Neural cell (in vitro differentiated cells): ENCODE results near the gene VCX2.
"Not testable (repeated sequence)": the region's sequence is repeated elsewhere in the genome, so short reads cannot be mapped to it uniquely, and the experiment has no call there.

Source experiments
- RAD21 ChIP-seq: fragments of 450-650 bp; conservative IDR thresholded peaks from 2 replicates; pipeline ENCODE4 v1.6.1; 2014; ENCODE audit warnings: antibody characterized with exemption, mild to moderate bottlenecking, moderate library complexity
- TF ChIP-seq, protein P1 (sequence below): fragments of 450-650 bp; IDR thresholded peaks from 2 replicates; pipeline ENCODE4 v1.5.1; 2014; ENCODE audit warnings: antibody characterized with exemption, mild to moderate bottlenecking, moderate library complexity; ENCODE audit not compliant: poor library complexity, severe bottlenecking
- TF ChIP-seq, protein P2 (sequence below): IDR thresholded peaks from 2 replicates; pipeline ENCODE4 v1.6.1; 2012; ENCODE audit warnings: borderline replicate concordance

DNA sequence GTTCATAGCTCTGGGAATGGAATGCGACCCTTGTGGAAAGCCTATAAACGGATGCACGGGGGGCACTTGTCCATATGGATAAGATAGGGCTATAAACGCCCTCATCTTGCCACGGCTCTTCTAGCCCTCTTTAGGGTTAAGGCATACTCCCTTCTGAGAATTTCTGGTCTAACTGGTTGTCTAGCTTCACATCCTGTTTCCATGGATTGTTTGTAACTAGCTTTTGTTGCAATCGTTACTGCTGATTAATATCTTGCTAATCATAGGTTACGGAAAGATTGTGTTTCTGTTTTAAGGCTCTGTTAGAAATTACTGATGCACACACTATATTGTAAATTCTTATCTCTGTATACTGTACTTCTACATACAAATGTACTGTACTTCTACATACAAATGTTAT, 17.1 kb downstream of the VCX2 start:
- TF ChIP-seq, protein P1, sequence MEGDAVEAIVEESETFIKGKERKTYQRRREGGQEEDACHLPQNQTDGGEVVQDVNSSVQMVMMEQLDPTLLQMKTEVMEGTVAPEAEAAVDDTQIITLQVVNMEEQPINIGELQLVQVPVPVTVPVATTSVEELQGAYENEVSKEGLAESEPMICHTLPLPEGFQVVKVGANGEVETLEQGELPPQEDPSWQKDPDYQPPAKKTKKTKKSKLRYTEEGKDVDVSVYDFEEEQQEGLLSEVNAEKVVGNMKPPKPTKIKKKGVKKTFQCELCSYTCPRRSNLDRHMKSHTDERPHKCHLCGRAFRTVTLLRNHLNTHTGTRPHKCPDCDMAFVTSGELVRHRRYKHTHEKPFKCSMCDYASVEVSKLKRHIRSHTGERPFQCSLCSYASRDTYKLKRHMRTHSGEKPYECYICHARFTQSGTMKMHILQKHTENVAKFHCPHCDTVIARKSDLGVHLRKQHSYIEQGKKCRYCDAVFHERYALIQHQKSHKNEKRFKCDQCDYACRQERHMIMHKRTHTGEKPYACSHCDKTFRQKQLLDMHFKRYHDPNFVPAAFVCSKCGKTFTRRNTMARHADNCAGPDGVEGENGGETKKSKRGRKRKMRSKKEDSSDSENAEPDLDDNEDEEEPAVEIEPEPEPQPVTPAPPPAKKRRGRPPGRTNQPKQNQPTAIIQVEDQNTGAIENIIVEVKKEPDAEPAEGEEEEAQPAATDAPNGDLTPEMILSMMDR, result not testable (repeated sequence)
- TF ChIP-seq, protein P2, sequence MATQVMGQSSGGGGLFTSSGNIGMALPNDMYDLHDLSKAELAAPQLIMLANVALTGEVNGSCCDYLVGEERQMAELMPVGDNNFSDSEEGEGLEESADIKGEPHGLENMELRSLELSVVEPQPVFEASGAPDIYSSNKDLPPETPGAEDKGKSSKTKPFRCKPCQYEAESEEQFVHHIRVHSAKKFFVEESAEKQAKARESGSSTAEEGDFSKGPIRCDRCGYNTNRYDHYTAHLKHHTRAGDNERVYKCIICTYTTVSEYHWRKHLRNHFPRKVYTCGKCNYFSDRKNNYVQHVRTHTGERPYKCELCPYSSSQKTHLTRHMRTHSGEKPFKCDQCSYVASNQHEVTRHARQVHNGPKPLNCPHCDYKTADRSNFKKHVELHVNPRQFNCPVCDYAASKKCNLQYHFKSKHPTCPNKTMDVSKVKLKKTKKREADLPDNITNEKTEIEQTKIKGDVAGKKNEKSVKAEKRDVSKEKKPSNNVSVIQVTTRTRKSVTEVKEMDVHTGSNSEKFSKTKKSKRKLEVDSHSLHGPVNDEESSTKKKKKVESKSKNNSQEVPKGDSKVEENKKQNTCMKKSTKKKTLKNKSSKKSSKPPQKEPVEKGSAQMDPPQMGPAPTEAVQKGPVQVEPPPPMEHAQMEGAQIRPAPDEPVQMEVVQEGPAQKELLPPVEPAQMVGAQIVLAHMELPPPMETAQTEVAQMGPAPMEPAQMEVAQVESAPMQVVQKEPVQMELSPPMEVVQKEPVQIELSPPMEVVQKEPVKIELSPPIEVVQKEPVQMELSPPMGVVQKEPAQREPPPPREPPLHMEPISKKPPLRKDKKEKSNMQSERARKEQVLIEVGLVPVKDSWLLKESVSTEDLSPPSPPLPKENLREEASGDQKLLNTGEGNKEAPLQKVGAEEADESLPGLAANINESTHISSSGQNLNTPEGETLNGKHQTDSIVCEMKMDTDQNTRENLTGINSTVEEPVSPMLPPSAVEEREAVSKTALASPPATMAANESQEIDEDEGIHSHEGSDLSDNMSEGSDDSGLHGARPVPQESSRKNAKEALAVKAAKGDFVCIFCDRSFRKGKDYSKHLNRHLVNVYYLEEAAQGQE, result not testable (repeated sequence)
- TF ChIP-seq RAD21, result not testable (repeated sequence)
